Measurements from ENCODE around the gene CYP4A22. TPM values are rescaled to one million over a fixed set of nuclear protein-coding genes. Genes with fewer than 3 reads are reported as not detected.
"Not testable (repeated sequence)": the region's sequence is repeated elsewhere in the genome, so short reads cannot be mapped to it uniquely, and the experiment has no call there.

CYP4A22 gene, protein sequence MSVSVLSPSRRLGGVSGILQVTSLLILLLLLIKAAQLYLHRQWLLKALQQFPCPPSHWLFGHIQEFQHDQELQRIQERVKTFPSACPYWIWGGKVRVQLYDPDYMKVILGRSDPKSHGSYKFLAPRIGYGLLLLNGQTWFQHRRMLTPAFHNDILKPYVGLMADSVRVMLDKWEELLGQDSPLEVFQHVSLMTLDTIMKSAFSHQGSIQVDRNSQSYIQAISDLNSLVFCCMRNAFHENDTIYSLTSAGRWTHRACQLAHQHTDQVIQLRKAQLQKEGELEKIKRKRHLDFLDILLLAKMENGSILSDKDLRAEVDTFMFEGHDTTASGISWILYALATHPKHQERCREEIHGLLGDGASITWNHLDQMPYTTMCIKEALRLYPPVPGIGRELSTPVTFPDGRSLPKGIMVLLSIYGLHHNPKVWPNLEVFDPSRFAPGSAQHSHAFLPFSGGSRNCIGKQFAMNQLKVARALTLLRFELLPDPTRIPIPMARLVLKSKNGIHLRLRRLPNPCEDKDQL
- total RNA-seq, result 69.9 TPM

DNA sequence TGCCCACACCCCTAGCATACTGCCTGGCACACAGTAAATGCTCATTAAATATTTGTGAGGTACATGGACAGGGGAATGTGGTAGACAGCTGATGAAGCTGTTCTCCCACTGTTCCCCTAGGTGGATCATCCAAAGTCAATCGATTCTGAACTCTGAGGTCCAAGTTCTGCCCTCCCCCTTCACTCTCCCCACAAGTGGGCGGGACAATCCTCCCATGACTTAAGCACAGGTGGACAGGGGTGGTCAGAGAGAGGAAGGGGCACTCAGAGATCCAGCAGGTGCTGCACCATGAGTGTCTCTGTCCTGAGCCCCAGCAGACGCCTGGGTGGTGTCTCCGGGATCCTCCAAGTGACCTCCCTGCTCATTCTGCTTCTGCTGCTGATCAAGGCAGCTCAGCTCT lies at the start of gene CYP4A22:
Gene CYP4A22 (plus strand): TSS at position 244 of the 400 bp plus-strand sequence. CDS start 45 bp downstream, at position 289.
- DNase-seq (ENCODE audit: low spot score) (peak; percentile 86), ATAC-seq (peak; percentile 81)

DNA sequence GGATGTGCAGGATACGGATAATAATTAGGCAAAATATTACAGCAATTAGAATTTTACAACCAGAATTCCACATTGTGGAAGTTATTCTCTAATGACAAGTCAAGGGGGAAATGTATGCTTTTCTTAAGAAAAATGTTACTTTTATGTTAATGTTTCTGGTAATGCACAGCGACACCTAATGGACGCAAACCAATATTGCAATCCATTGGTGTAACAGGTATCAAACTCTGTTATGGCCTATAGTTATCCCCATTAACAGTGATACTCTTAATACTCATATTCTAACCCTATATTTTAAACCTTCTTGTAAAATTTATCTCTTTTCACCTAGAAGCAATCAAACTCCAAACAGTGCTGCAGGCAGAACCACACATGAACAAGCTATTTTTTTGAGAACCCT lies 47.9 kb upstream of the CYP4A22 start:
- DNase-seq (ENCODE audit: low spot score), result not testable (repeated sequence)
- ATAC-seq, result peak; percentile 83

DNA sequence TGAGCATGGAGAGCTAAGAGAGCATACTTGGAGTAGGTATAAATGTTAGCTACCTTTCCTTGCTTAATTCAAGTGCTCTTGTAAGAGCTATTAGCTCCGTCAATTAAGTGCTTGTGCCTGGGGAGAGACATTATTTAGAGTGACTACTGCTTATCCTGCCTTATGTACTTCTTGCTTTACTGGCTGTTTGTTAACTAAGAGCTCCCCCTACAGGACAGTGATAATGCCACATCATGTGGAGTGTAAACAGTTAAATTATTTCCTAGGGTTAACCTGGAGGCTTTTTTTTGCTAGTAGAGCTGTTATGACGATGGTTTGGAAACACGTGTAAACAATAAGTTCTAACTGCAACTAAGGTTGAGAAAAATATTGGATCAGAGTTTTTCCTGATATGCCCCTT lies 45.8 kb upstream of the CYP4A22 start:
- ATAC-seq, result not testable (repeated sequence)

DNA sequence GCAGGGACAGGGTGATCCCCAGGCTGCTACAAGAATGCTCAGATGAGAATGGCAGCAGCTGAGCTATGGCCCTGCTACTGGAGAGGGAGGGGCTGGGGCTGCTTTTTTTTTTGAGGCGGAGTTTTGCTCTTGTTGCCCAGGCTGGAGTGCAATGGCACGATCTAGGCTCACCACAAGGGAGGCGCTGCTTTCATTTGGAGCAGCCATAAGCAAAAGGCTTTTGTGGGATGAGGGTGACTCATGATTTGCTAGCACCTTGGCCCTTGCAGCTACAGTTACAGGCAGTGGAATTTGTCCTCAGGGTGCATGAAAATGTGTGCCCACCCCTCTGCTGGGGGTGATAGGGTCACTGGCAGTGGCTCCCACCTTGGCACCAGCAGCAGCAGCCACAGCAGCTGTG lies 32.4 kb upstream of the CYP4A22 start:
- DNase-seq (ENCODE audit: low spot score), result no peak
- ATAC-seq, result no peak

More for the DNA sequence above, 45.8 kb upstream of the CYP4A22 start:
- not testable (repeated sequence) for DNase-seq (ENCODE audit: low spot score)

DNA sequence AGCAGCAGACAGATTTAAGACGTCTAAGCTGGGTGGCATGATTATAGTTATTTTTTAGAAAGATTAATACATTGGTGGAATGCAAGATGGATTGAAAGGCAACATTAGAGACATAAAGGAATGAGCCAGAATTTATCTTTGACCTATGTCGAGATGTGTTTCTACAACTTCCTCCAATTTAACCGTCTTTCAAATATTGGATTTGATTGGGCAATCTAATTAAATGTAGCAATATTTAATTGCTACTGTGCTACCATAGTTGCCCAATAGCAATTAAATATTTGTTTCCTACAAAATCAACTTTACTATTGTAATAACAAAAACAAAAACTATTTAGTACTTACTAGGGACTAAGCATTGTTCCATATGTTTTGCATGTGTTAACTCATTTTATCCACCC lies 30.4 kb upstream of the CYP4A22 start:
- no peak for ATAC-seq
- no peak for DNase-seq (ENCODE audit: low spot score)

DNA sequence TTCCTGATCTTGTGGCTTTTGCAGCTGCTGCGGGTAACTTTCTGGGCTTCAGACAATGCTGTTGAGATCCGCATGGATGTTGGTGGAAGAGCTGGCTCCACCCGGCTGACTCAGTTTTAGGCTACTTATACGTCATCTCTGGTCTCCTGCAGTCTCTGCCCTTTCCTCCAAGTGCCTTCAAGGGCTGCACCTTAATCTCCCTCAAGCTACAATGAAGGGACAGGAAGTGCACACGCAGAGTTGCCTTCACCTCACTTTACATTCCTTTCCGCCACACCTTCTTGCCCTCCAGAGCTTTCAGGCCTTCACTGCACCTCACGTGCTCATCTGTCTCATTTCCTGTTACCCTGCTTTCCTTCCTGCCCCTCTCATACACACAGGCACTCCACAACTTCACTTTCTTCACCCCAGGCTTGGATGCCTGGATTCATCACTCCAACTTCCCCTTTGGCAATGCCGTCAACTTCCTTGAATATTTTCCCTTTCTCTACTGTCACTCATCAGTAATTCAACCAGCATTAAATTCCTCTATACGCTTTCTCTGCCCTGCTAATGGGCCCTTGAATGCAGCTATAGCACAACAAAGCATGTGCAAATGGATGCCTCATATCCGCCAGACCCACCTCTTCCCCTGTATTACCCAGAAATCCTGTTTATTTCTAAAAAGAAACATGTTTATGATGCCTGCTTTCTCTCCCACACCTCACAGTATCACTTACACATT lies 29.2 kb upstream of the CYP4A22 start:
- DNase-seq (ENCODE audit: low spot score); ATAC-seq: not testable (repeated sequence)

DNA sequence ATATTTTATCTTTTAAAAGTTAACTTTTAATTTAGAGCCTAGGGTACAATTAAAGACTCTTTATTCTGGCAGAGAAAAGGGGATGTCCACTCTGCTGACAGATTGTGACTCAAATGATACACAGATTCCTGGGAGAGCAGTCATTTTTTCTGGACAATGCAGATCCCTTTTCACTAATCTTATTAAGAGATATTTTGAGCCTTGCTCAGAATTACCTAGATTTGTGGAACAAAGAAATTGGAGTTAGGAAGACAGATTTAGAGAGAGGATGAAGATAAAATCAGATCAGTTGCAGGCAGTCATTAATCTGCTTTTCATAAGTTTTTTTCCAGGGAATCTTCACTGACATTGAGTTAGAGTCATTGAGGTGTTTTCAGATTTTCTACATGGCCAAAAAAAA lies 27.8 kb upstream of the CYP4A22 start:
- not testable (repeated sequence) for ATAC-seq; DNase-seq (ENCODE audit: low spot score)

DNA sequence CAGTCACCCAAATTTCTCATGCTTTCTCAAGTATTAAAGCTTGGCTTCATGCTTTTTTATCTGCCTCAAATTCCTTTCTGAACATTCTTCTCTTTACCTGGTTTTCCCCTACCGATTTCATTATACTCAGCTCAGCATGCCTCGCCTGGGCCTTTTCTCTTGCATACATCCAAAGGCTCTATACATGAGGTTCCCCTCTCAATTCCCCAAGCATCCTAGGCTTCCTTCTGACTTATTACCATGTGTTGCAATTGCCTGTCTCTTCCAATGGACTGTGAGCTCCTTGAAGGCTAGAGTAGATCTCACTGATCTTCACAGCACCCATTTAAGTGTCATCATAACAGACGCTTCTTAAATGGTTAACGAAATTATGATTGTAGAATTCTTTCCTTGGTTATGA lies 24.1 kb upstream of the CYP4A22 start:
- ATAC-seq, result no peak
- DNase-seq (ENCODE audit: low spot score), result no peak

DNA sequence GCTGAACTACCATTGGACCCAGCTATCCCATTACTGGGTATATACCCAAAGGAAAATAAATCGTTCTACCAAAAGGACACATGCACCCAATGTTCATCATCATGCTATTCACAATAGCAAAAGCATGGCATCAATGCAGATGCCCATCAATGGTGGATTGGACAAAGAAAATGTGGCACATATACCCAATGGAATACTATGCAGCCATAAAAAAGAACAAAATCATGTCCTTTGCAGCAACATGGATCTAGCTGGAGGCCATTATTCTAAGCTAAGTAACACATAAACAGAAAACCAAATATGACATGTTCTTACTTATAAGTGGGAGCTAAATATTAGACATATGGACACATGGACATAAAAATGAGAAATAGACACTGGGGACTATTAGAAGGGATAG lies 16.2 kb upstream of the CYP4A22 start:
- DNase-seq (ENCODE audit: low spot score); ATAC-seq: not testable (repeated sequence)

DNA sequence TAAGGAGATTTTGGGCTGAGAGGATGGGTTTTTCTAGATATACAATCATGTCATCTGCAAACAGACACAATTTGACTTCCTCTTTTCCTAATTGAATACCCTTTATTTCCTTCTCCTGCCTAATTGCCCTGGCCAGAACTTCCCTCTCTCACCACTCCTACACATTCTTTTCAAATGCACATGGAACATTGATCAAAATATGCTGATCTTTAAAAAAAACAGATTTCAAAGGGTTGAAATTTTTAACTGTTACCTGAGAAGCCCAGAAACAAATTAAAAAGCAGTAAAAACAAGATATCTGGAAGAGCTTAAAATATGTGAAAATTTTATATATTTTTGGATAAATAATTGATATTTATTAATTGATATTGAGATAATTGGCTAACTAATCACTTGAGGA lies 12.4 kb upstream of the CYP4A22 start:
- DNase-seq (ENCODE audit: low spot score); ATAC-seq: not testable (repeated sequence)

DNA sequence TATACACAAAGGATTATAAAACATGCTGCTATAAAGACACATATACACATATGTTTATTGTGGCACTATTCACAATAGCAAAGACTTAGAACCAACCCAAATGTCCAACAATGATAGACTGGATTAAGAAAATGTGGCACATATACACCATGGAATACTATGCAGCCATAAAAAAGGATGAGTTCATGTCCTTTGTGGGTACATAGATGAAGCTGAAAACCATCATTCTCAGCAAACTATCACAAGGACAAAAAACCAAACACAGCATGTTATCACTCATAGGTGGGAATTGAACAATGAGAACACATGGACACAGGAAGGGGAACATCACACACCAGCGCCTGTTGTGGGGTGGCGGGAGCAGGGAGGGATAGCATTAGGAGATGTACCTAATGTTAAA lies 10.2 kb upstream of the CYP4A22 start:
- ATAC-seq; DNase-seq (ENCODE audit: low spot score): not testable (repeated sequence)

DNA sequence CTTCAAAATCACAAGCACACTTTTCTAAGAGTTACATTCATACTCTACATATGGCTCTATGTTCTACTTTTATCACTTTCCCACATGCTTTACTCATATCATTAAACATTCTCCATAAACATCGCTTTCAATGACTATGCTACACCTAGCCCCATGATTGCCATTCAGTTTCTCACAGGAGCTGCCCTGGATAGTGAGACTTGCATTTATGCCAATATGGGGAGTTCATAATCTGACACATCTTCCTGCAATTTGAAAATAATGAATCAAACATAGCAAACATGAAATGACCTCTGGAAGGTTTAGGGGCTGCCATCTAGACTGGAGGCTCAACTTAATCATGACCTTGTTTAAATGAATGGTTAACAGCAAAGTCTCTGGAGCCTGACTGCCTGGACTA lies 9.0 kb upstream of the CYP4A22 start:
- DNase-seq (ENCODE audit: low spot score) (no peak), ATAC-seq (peak; percentile 7)

DNA sequence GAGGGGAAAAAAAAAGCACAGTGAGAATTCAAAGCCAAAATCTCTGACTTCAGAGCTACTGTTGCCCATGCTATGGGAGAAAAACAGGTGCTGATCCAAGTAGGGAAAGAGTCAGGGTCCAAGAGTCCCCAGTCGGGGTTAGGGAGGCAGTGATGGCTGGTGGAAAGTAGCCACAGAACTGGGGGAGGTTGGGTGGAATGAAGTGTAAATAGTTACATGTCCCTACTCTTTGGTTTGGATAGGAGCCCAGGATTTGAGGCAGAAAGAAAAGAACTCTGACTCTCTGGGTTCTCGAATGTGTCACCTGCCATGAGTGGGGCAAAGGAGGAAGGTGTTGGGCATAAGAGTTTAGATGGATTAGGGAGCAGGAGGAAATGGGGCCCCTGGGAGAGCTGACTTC lies 8.4 kb upstream of the CYP4A22 start:
- ATAC-seq (peak; percentile 98), DNase-seq (ENCODE audit: low spot score) (peak; percentile 92)

DNA sequence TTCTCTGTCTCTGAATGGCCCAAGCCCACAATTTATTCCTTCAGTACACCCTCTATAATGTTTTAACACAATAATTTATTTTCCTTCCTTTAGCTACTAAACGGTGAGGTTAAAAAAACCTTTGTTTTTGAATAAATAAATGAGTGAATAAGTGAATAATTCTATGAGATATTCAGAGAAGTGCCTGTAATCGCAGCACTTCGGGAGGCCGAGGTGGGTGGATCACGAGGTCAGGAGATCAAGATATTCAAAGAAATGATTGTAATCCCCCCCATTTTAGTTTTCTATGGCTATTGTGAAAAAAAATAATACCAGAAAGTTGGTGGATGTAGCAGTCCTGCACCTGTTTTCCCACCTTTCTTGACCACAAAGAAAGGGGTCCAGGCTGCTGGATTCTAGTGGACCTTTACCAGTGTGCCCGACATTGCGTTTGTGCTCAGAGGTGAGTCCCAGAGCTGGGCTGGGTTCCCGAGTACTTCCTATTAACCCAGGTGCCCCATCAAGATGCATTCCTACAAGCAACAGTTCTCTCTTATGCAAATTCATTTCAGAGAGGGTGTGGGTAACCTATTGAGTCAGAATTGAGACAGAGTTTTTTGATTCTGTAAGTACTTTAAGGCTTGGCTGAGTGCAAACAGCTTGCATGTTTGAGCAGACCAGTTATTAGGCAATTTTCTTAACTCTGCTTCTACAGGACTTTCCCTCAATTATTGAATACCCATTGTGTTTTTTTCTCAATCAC lies 7.6 kb upstream of the CYP4A22 start:
- ATAC-seq, result peak; percentile 27
- DNase-seq (ENCODE audit: low spot score), result not testable (repeated sequence)

DNA sequence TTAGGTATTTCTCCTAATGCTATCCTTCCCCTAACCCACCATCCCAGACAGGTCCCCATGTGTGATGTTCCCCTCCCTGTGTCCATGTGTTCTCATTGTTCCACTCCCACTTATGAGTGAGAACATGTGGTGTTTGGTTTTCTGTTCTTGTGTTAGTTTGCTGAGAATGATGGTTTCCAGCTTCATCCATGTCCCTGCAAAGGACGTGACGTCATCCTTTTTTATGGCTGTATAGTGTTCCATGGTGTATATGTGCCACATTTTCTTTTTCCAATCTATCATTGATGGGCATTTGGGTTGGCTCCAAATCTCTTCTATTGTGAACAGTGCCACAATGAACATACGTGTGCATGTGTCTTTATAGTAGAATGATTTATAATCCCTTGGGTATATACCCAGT lies 4.6 kb upstream of the CYP4A22 start:
- not testable (repeated sequence) for DNase-seq (ENCODE audit: low spot score); ATAC-seq

DNA sequence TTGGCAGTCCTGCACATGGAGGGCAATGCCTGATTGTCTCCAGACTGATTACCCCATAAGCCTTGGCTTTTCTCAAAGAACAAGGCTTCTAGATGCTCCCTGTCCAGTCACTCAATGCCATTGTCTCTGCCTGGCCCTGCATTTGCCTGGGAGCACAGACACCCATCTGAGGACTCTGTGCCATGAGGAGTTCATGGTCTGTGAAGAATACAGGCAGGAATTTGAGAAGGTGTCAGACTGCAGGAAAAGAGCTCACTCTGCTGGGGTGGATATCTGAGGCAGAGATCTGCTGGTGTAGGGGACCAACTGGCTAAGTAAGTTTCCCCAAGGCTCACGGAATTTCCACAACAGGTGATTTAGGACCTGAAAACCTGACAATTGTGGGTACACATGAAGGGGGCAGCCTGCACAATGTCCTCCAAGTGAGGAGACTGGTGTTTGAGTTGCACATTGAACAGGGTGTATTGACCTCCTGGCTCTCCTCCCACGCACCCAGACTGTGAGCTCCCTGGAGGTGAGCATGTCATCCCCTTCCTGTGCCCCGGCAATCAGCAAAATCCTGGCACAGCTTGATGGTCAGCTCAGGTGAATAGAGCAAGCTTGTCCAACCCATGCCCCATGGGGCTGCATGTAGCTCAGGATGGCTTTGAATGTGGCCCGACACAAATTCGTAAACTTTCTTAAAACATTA lies 829 bp downstream of the CYP4A22 start:
- ATAC-seq (peak; percentile 82), DNase-seq (ENCODE audit: low spot score) (peak; percentile 92)

DNA sequence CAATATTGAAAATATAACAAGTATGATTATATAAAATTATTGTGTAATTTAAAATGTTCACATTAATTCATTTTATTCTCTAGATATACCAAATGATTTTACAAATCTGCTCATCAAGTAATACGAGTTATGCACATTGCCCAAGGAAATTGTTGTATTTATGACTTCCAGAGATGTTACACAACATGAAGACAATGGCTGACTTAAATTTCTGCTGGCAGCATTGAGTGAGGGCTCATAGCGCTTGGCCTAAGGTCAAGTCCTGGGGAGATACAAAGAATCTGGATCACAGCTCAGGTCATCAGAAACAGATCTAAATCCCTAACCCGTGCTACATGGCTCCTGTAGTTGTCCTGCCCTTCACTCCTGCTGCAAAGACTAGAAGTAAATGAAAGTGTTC lies 3.1 kb downstream of the CYP4A22 start:
- not testable (repeated sequence) for ATAC-seq

DNA sequence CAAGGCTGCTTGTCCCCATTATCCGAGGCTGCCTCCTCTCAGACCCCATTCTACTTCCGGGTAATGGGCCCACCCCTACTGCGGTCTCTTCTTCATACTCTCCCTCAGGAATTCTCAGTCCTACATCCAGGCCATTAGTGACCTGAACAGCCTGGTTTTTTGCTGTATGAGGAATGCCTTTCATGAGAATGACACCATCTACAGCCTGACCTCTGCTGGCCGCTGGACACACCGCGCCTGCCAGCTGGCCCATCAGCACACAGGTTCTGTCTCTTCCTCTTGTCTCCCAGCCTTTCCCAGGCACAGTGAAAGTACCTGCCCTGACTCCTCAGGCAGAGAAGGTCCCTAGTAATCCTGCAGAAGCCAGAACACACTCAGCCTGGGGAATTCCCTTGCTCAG lies 6.4 kb downstream of the CYP4A22 start:
- ATAC-seq, result peak; percentile 83

More for the DNA sequence above, 3.1 kb downstream of the CYP4A22 start:
- DNase-seq (ENCODE audit: low spot score), result not testable (repeated sequence)

DNA sequence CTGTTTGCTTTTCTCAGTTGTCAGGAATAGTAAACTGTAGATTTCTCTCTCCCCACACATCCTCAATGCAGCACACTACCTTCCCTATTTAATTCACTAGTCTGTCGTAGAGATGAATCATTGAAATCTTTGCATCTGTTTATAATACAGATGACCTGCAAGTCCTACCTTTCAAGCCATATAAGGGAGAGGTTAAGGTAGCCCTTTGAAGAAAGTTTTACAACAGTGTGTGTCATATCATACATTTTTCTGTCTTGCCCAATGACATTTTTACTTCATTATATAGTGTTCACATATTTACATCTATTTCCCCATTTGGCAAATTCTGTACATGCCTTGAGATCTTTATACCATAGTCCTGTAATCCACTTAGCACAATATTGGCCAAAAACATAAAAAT lies 9.3 kb downstream of the CYP4A22 start:
- not testable (repeated sequence) for ATAC-seq; DNase-seq (ENCODE audit: low spot score)

More for the DNA sequence above, 6.4 kb downstream of the CYP4A22 start:
- DNase-seq (ENCODE audit: low spot score), result not testable (repeated sequence)

All from left lobe of liver (tissue), 2 donors.